ENCODE data around the gene MIPOL1.
"Not testable (repeated sequence)": the region's sequence is repeated elsewhere in the genome, so short reads cannot be mapped to it uniquely, and the experiment has no call there.

Gene MIPOL1

GRCh38 chr14:37232907-37233481, 35.3 kb downstream of the MIPOL1 start:
- no peak for DNase-seq (ENCODE audit: low read depth)

GRCh38 chr14:37234222-37234621, 36.5 kb downstream of the MIPOL1 start:
- DNase-seq (ENCODE audit: low read depth): no peak

- not testable (repeated sequence) for DNase-seq (ENCODE audit: low read depth)
Observed at GRCh38 chr14:37236044-37236443, 38.3 kb downstream of the MIPOL1 start.

- DNase-seq (ENCODE audit: low read depth): no peak
Observed at GRCh38 chr14:37237094-37237493, 39.4 kb downstream of the MIPOL1 start.

GRCh38 chr14:37237735-37238200, 40.0 kb downstream of the MIPOL1 start:
- DNase-seq (ENCODE audit: low read depth): no peak

GRCh38 chr14:37241198-37241597, 43.5 kb downstream of the MIPOL1 start:
- DNase-seq (ENCODE audit: low read depth): no peak

GRCh38 chr14:37246427-37246829, 48.7 kb downstream of the MIPOL1 start:
- DNase-seq (ENCODE audit: low read depth): no peak

GRCh38 chr14:37247791-37248461, 50.2 kb downstream of the MIPOL1 start:
- DNase-seq (ENCODE audit: low read depth): no peak

GRCh38 chr14:37251775-37252174, 54.0 kb downstream of the MIPOL1 start:
- DNase-seq (ENCODE audit: low read depth): no peak

- no peak for DNase-seq (ENCODE audit: low read depth)
Observed at GRCh38 chr14:37252434-37252833, 54.7 kb downstream of the MIPOL1 start.

- no peak for DNase-seq (ENCODE audit: low read depth)
Observed at GRCh38 chr14:37253905-37254304, 56.2 kb downstream of the MIPOL1 start.

GRCh38 chr14:37254411-37254947, 56.7 kb downstream of the MIPOL1 start:
- no peak for DNase-seq (ENCODE audit: low read depth)

GRCh38 chr14:37257501-37258070, 59.8 kb downstream of the MIPOL1 start:
- no peak for DNase-seq (ENCODE audit: low read depth)

GRCh38 chr14:37262649-37263048, 64.9 kb downstream of the MIPOL1 start:
- no peak for DNase-seq (ENCODE audit: low read depth)

GRCh38 chr14:37263656-37264236, 66.0 kb downstream of the MIPOL1 start:
- DNase-seq (ENCODE audit: low read depth): no peak

GRCh38 chr14:37268788-37269187, 71.1 kb downstream of the MIPOL1 start:
- DNase-seq (ENCODE audit: low read depth): no peak

GRCh38 chr14:37270629-37271028, 72.9 kb downstream of the MIPOL1 start:
- DNase-seq (ENCODE audit: low read depth): no peak

GRCh38 chr14:37272569-37272968, 74.8 kb downstream of the MIPOL1 start:
- DNase-seq (ENCODE audit: low read depth): no peak

GRCh38 chr14:37274652-37275051, 76.9 kb downstream of the MIPOL1 start:
- no peak for DNase-seq (ENCODE audit: low read depth)

- DNase-seq (ENCODE audit: low read depth): no peak
Observed at GRCh38 chr14:37275963-37276362, 78.2 kb downstream of the MIPOL1 start.

GRCh38 chr14:37278636-37279538, 81.2 kb downstream of the MIPOL1 start:
- no peak for DNase-seq (ENCODE audit: low read depth)

- no peak for DNase-seq (ENCODE audit: low read depth)
Observed at GRCh38 chr14:37279818-37280217, 82.1 kb downstream of the MIPOL1 start.

Data from stimulated activated CD8-positive, alpha-beta memory T cell treated with anti-CD3 and anti-CD28 coated beads, Interleukin-12 subunit alpha, Interleukin-12 subunit beta, amount 100 ng/mL, for 1 hour (primary cell).